ENCODE results near the gene APOBEC3H.
"Not testable (repeated sequence)": the region's sequence is repeated elsewhere in the genome, so short reads cannot be mapped to it uniquely, and the experiment has no call there.

DNA sequence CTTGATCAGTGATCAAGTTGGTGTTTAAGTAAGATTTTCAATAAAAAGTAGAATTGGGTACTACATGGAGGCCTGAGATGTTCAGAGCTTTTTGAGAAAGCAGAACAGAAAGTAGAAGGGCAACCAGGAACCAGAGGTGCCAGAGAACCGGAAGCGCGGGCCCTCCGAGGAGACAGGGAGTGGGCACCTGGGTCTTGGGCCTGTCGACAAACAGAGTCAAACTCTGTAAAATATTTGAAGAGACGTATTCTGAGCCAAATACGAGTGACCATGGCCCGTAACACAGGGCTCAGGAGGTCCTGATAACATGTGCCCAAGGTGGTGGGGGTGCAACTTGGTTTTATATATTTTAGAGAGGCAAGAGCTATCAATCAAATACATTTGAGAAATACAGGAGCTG is 33.1 kb upstream of the APOBEC3H start:
- TF ChIP-seq, protein P1, sequence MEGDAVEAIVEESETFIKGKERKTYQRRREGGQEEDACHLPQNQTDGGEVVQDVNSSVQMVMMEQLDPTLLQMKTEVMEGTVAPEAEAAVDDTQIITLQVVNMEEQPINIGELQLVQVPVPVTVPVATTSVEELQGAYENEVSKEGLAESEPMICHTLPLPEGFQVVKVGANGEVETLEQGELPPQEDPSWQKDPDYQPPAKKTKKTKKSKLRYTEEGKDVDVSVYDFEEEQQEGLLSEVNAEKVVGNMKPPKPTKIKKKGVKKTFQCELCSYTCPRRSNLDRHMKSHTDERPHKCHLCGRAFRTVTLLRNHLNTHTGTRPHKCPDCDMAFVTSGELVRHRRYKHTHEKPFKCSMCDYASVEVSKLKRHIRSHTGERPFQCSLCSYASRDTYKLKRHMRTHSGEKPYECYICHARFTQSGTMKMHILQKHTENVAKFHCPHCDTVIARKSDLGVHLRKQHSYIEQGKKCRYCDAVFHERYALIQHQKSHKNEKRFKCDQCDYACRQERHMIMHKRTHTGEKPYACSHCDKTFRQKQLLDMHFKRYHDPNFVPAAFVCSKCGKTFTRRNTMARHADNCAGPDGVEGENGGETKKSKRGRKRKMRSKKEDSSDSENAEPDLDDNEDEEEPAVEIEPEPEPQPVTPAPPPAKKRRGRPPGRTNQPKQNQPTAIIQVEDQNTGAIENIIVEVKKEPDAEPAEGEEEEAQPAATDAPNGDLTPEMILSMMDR (IDR thresholded peaks at IDR 0.05; ENCODE audit: low read depth, low read length, poor library complexity, severe bottlenecking): not testable (repeated sequence)
- TF ChIP-seq EZH2phosphoT487 (IDR thresholded peaks at IDR 0.05; ENCODE audit: borderline replicate concordance, low read length): not testable (repeated sequence)
